HG03378 (cell line): ENCODE measurements around the gene ZSCAN21.
A peak's percentile ranks its signal among the peaks of the same experiment; 100 is the strongest.

Source experiments
- ATAC-seq: cut with Tn5 transposase; IDR thresholded peaks from one replicate; pipeline ENCODE4 v1.9.1; 2021; ENCODE audit warnings: mild to moderate bottlenecking, moderate library complexity; ENCODE audit not compliant: unreplicated experiment

The ZSCAN21 gene

GRCh38 chr7:100072462-100072861 is 22.9 kb downstream of the ZSCAN21 start:
- no peak for ATAC-seq

GRCh38 chr7:100074841-100075240 is 25.3 kb downstream of the ZSCAN21 start:
- ATAC-seq: no peak

- no peak for ATAC-seq
Observed at GRCh38 chr7:100075418-100075817, 25.8 kb downstream of the ZSCAN21 start.

GRCh38 chr7:100077205-100077604 is 27.6 kb downstream of the ZSCAN21 start:
- ATAC-seq: no peak

GRCh38 chr7:100079024-100079560 is 29.5 kb downstream of the ZSCAN21 start:
- ATAC-seq: no peak

- ATAC-seq: no peak
Observed at GRCh38 chr7:100080907-100081534, 31.4 kb downstream of the ZSCAN21 start.

- peak; percentile 73 for ATAC-seq
Observed at GRCh38 chr7:100081535-100082102, 32.0 kb downstream of the ZSCAN21 start, which contains the start of gene ZNF3. Gene ZNF3, minus strand, starts transcription at chr7:100081723. Its CDS starts 4,366 bp downstream, at chr7:100077357.

- ATAC-seq: no peak
Observed at GRCh38 chr7:100082978-100083377, 33.4 kb downstream of the ZSCAN21 start.

- no peak for ATAC-seq
Observed at GRCh38 chr7:100085515-100085914, 35.9 kb downstream of the ZSCAN21 start.

GRCh38 chr7:100087055-100087750 is 37.6 kb downstream of the ZSCAN21 start:
- no peak for ATAC-seq

- no peak for ATAC-seq
Observed at GRCh38 chr7:100088095-100088620, 38.6 kb downstream of the ZSCAN21 start.

- ATAC-seq: no peak
Observed at GRCh38 chr7:100088621-100089457, 39.3 kb downstream of the ZSCAN21 start, which contains the start of gene COPS6. Gene COPS6, plus strand, starts transcription at chr7:100088969. Its CDS starts 22 bp downstream, at chr7:100088991.

- no peak for ATAC-seq
Observed at GRCh38 chr7:100089458-100090196, 40.1 kb downstream of the ZSCAN21 start.

GRCh38 chr7:100090527-100091410 is 41.2 kb downstream of the ZSCAN21 start:
- no peak for ATAC-seq

GRCh38 chr7:100091411-100092181 is 42.0 kb downstream of the ZSCAN21 start:
- ATAC-seq: no peak

- no peak for ATAC-seq
Observed at GRCh38 chr7:100093054-100093453, 43.5 kb downstream of the ZSCAN21 start.

- ATAC-seq: no peak
Observed at GRCh38 chr7:100093498-100093897, 43.9 kb downstream of the ZSCAN21 start.

- ATAC-seq: no peak
Observed at GRCh38 chr7:100093925-100094486, 44.4 kb downstream of the ZSCAN21 start.
